ENCODE results near the gene KISS1R.

The KISS1R gene

DNA sequence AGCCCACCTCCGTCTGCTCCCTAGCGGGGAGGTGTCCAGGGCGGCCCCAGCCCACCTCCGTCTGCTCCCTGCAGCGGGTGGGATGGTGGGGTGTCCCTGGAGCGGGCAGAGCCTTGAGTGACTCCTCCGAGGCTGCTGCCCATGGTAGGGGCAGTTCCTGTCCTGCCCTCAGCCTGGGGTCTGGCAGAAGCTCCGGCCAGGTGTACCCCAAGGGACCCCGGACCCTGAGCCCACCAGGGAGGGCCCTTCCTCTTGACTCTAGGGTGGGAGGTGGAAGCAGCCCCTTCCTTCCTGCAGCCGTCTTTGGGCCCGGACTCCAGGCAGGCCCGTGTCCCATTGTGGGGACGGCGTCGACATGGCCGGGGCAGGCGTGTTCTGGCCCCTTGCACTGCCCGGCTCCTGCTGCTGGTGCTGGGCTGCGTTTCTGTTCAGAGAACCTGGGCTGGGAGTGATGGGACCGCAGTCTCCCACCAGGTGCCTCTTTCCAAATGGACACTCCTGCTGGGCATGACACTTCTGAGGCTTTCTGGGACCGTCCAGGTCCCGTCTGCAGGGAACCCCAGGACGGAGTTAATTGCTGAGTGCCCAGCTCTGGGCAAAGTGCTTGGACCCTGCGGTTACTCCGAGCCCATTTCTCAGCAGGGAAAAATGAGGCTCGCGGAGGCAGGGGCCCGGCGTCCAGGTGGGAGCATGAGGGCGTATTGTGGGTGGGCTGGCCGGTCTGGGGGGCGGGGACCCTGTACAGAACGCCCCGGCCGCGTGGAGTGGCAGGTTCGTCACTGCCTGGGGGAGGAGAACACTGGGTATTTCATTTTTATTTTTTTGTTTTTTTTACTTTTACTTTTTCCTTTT is 28.5 kb downstream of the KISS1R start:
- no peak for DNase-seq (ENCODE audit: low read depth)
- in situ Hi-C loops (cut with HindIII; ENCODE audit: low sequenced_read_pairs) = no loop called here
- H3K4me3 ChIP-seq (ENCODE audit: low read depth, low read length) = no peak overlapping the region
- TF ChIP-seq, protein P1, sequence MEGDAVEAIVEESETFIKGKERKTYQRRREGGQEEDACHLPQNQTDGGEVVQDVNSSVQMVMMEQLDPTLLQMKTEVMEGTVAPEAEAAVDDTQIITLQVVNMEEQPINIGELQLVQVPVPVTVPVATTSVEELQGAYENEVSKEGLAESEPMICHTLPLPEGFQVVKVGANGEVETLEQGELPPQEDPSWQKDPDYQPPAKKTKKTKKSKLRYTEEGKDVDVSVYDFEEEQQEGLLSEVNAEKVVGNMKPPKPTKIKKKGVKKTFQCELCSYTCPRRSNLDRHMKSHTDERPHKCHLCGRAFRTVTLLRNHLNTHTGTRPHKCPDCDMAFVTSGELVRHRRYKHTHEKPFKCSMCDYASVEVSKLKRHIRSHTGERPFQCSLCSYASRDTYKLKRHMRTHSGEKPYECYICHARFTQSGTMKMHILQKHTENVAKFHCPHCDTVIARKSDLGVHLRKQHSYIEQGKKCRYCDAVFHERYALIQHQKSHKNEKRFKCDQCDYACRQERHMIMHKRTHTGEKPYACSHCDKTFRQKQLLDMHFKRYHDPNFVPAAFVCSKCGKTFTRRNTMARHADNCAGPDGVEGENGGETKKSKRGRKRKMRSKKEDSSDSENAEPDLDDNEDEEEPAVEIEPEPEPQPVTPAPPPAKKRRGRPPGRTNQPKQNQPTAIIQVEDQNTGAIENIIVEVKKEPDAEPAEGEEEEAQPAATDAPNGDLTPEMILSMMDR (IDR thresholded peaks at IDR 0.05; ENCODE audit: low read depth, low read length, missing control alignments) = no peak

GRCh38 chr19:947090-947706 is 30.1 kb downstream of the KISS1R start:
- TF ChIP-seq, protein P1 (IDR thresholded peaks at IDR 0.05; ENCODE audit: low read depth, low read length, missing control alignments) = no peak
- no peak for DNase-seq (ENCODE audit: low read depth)
- in situ Hi-C loops (cut with HindIII; ENCODE audit: low sequenced_read_pairs) = no loop called here
- no peak overlapping the region for H3K4me3 ChIP-seq (ENCODE audit: low read depth, low read length)

DNA sequence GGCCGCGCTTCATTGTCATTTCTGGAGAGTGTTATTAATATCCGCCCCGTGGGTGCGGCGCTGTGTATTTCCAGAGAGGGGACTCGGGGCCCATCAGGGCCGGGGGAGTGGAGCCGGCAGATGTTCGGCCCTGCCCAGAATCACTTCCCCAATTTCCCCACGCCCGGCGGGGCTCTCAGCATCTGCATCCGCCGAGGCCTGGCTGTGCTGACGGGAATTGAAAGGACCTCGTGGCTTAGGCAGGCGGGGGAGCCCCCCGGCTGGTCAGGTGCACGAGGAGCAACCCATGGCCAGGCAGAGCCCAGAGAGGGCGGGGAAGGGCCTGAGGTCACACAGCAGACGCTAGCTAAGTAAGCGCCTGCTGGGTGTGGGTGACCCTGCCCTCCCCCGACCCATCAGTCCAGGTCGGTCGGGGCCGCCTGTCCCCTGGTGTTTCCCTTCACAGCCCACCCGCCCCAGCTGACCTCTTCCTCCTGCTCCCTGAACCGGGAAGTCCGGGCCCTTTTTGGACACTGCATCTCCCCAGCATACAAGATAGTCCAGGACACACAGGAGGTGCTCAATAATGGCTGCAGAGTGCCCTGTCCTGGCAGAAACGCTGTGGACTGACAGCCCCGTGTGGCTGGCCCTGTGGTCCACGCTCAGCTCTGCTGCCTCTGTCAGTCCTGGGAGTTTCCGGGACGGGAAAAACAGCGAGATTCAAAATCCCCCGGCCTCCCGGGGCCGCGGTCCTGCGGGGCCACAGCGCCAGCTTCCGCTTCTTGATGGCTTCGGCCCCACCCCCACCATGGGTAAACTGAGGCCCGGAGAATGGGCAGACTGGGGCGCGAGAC is 30.8 kb downstream of the KISS1R start:
- DNase-seq (ENCODE audit: low read depth) = no peak
- in situ Hi-C loops (cut with HindIII; ENCODE audit: low sequenced_read_pairs) = no loop called here
- TF ChIP-seq, protein P1 (IDR thresholded peaks at IDR 0.05; ENCODE audit: low read depth, low read length, missing control alignments) = no peak
- H3K4me3 ChIP-seq (ENCODE audit: low read depth, low read length) = no peak overlapping the region

DNA sequence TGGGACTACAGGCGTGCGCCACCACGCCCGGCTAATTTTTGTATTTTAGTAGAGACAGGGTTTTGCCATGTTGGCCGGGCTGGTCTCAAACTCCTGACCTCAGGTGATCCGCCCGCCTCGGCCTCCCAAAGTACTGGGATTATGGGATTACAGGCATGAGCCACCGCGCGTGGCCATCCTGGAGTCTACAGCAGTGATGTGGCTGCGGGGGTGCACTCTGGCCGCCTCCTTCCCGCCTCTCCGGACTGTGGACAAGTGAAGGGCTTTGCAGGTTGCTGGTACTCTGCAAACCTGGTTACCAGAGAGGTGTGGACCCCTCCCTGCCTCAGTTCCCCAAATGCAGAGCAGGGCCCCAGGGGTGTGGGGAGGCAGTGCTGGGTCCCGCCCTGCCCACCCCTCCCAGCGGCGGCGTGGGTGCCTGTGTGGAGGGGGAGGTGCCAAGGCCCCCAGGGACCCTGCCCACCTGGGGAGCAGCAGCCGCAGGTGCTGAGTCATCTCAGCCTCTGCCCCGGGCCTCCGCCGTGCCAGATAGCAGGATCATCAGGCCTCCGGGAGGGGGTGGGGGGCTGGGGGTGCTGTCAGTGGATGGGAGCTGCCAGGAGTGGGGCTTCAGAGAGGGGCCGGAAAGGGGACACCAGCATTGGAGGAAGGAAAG is 31.8 kb downstream of the KISS1R start:
- no peak for DNase-seq (ENCODE audit: low read depth)
- in situ Hi-C loops (cut with HindIII; ENCODE audit: low sequenced_read_pairs) = no loop called here
- no peak overlapping the region for H3K4me3 ChIP-seq (ENCODE audit: low read depth, low read length)
- TF ChIP-seq, protein P1 (IDR thresholded peaks at IDR 0.05; ENCODE audit: low read depth, low read length, missing control alignments) = no peak

GRCh38 chr19:950352-951066 is 33.4 kb downstream of the KISS1R start:
- no peak overlapping the region for H3K4me3 ChIP-seq (ENCODE audit: low read depth, low read length)
- TF ChIP-seq, protein P1 (IDR thresholded peaks at IDR 0.05; ENCODE audit: low read depth, low read length, missing control alignments) = no peak
- in situ Hi-C loops (cut with HindIII; ENCODE audit: low sequenced_read_pairs) = no loop called here
- DNase-seq (ENCODE audit: low read depth) = no peak

Measured in astrocyte of the cerebellum (primary cell).